DOHH2 (cell line): ENCODE data around the gene YIF1B.

ENCODE experiments used
- H3F3A ChIP-seq: fragments of 200-600 bp; sonication (generic), shearing (Covaris generic); 2 replicates; pipeline ENCODE4 v1.6.0; 2016; ENCODE audit warnings: antibody characterized with exemption, mild to moderate bottlenecking; ENCODE audit not compliant: control insufficient read depth, insufficient read depth
- H3K27ac ChIP-seq: fragments of 200-600 bp; sonication (generic); 2 replicates; pipeline ENCODE4 v1.5.1; 2014; ENCODE audit warnings: low read depth, mild to moderate bottlenecking, low read length, moderate library complexity
- H3K27me3 ChIP-seq: fragments of 200-600 bp; sonication (generic); 2 replicates; pipeline ENCODE4 v1.6.1; 2014; ENCODE audit warnings: mild to moderate bottlenecking, low read length, mixed read lengths; ENCODE audit not compliant: control insufficient read depth
- H3K36me3 ChIP-seq: fragments of 200-600 bp; sonication (generic); 2 replicates; pipeline ENCODE4 v1.6.1; 2014; ENCODE audit warnings: mild to moderate bottlenecking, low read length, moderate library complexity, mixed read lengths; ENCODE audit not compliant: control insufficient read depth
- H3K4me1 ChIP-seq: fragments of 200-600 bp; sonication (generic); 2 replicates; pipeline ENCODE4 v1.6.1; 2014; ENCODE audit warnings: mild to moderate bottlenecking, low read length, mixed read lengths; ENCODE audit not compliant: control insufficient read depth
- H3K4me2 ChIP-seq: fragments of 200-600 bp; sonication (generic); 2 replicates; pipeline ENCODE4 v1.6.0; 2014; ENCODE audit warnings: mild to moderate bottlenecking, low read length, moderate library complexity
- H3K4me3 ChIP-seq: fragments of 200-600 bp; sonication (generic); 2 replicates; pipeline ENCODE4 v1.5.1; 2014; ENCODE audit warnings: mild to moderate bottlenecking, low read length, mixed read lengths
- H3K79me2 ChIP-seq: fragments of 200-600 bp; sonication (generic); 2 replicates; pipeline ENCODE4 v1.6.1; 2014; ENCODE audit warnings: mild to moderate bottlenecking, low read length, mixed read lengths; ENCODE audit not compliant: control insufficient read depth
- H3K9me2 ChIP-seq: fragments of 200-600 bp; sonication (generic); replicated peaks from 2 replicates; pipeline ENCODE4 v1.6.1; 2014; ENCODE audit warnings: mild to moderate bottlenecking, low read length, mixed read lengths; ENCODE audit not compliant: control insufficient read depth
- H3K9me3 ChIP-seq: fragments of 200-600 bp; sonication (generic); 2 replicates; pipeline ENCODE4 v1.6.1; 2014; ENCODE audit warnings: antibody characterized with exemption, low read length, mixed read lengths; ENCODE audit not compliant: control insufficient read depth, insufficient read depth
- H4K20me1 ChIP-seq: fragments of 200-600 bp; sonication (generic); 2 replicates; pipeline ENCODE4 v1.6.0; 2014; ENCODE audit warnings: low read depth, mild to moderate bottlenecking, antibody characterized with exemption, low read length, moderate library complexity; ENCODE audit not compliant: control insufficient read depth, insufficient read depth
- EZH2phosphoT487 ChIP-seq: fragments of 200-600 bp; sonication (generic); IDR thresholded peaks from 2 replicates; pipeline ENCODE4 v1.6.1; 2017; ENCODE audit warnings: borderline replicate concordance, mild to moderate bottlenecking, antibody characterized with exemption, low read length, moderate library complexity, mixed read lengths
- TF ChIP-seq, protein P1 (sequence below): fragments of 200-600 bp; sonication (generic); IDR thresholded peaks from one replicate; pipeline ENCODE4 v1.5.1; 2014; ENCODE audit warnings: antibody characterized with exemption, mild to moderate bottlenecking, low read depth, low read length; ENCODE audit not compliant: poor library complexity, severe bottlenecking

Gene YIF1B

DNA sequence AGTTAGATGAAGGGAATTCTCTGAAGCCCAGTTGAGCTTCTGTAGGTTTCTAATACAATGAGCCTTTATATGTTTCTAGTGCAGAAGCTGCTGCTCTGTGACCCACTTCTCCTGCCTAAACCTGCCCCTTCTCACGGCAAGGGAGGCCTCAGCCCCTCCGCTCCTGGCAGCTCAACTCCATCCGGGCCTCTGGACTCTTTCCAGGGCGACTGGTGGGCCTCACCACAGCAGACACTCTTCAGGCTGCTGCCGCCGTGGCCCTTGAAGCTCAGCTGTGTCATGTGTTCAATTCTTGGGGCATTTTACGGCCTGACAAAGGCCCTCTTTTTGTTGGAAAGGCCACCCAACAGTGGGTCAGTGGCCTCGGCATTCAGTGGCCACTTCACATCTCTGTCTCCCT lies 21.7 kb downstream of the YIF1B start:
- Histone ChIP-seq H3K4me1 (no peaks in the 10 kb centered on the region), H3F3A (no peaks in the 10 kb centered on the region), H3K9me2 (no peaks in the 10 kb centered on the region), H3K4me3 (no peak overlapping the region), H3K9me3 (no peaks in the 10 kb centered on the region), H4K20me1 (no peaks in the 10 kb centered on the region), H3K36me3 (no peaks in the 10 kb centered on the region), H3K79me2 (no peaks in the 10 kb centered on the region), H3K27me3 (no peaks in the 10 kb centered on the region), H3K27ac (no peak overlapping the region), H3K4me2 (no peak overlapping the region)
- TF ChIP-seq EZH2phosphoT487 = no peak
- TF ChIP-seq, protein P1, sequence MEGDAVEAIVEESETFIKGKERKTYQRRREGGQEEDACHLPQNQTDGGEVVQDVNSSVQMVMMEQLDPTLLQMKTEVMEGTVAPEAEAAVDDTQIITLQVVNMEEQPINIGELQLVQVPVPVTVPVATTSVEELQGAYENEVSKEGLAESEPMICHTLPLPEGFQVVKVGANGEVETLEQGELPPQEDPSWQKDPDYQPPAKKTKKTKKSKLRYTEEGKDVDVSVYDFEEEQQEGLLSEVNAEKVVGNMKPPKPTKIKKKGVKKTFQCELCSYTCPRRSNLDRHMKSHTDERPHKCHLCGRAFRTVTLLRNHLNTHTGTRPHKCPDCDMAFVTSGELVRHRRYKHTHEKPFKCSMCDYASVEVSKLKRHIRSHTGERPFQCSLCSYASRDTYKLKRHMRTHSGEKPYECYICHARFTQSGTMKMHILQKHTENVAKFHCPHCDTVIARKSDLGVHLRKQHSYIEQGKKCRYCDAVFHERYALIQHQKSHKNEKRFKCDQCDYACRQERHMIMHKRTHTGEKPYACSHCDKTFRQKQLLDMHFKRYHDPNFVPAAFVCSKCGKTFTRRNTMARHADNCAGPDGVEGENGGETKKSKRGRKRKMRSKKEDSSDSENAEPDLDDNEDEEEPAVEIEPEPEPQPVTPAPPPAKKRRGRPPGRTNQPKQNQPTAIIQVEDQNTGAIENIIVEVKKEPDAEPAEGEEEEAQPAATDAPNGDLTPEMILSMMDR = no peak

DNA sequence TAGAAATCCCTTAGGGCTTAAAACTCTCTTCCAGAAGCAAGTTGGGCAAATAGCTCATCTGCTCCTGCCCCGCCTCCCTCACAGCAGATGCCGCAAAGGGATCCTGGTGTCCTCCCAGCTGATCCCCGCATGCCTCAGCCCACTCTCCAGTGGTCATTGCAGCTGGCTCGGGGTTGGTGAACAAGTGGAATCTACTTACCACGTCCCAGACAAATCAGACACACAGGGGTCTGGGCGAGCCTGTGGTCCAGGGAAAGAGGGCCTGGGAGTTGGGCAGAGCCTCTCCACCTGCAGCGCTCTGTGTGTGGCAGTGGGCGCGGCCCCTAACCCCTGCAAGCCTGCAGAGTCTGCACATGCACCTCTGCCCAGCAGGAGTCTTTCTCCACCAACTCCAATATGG lies 22.5 kb downstream of the YIF1B start:
- Histone ChIP-seq H3K36me3 (no peaks in the 10 kb centered on the region), H3K4me3 (no peak overlapping the region), H4K20me1 (no peaks in the 10 kb centered on the region), H3K9me2 (no peaks in the 10 kb centered on the region), H3K9me3 (no peaks in the 10 kb centered on the region), H3K27ac (no peak overlapping the region), H3K79me2 (no peaks in the 10 kb centered on the region), H3K27me3 (no peaks in the 10 kb centered on the region), H3K4me2 (no peak overlapping the region), H3F3A (no peaks in the 10 kb centered on the region), H3K4me1 (no peaks in the 10 kb centered on the region)
- no peak for TF ChIP-seq EZH2phosphoT487
- TF ChIP-seq, protein P1 = no peak

DNA sequence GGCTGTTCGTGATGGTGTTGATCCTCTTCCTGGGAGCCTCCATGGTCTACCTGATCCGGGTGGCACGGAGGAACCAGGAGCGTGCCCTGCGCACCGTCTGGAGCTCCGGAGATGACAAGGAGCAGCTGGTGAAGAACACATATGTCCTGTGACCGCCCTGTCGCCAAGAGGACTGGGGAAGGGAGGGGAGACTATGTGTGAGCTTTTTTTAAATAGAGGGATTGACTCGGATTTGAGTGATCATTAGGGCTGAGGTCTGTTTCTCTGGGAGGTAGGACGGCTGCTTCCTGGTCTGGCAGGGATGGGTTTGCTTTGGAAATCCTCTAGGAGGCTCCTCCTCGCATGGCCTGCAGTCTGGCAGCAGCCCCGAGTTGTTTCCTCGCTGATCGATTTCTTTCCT lies 23.9 kb downstream of the YIF1B start:
- Histone ChIP-seq H3K9me3 (no peaks in the 10 kb centered on the region), H3K4me2 (no peak overlapping the region), H3K27ac (no peak overlapping the region), H3K4me3 (no peak overlapping the region), H3F3A (no peaks in the 10 kb centered on the region), H3K9me2 (no peaks in the 10 kb centered on the region), H4K20me1 (no peaks in the 10 kb centered on the region), H3K79me2 (no peaks in the 10 kb centered on the region), H3K27me3 (no peaks in the 10 kb centered on the region), H3K4me1 (no peaks in the 10 kb centered on the region), H3K36me3 (no peaks in the 10 kb centered on the region)
- TF ChIP-seq, protein P1 = no peak
- TF ChIP-seq EZH2phosphoT487 = no peak

DNA sequence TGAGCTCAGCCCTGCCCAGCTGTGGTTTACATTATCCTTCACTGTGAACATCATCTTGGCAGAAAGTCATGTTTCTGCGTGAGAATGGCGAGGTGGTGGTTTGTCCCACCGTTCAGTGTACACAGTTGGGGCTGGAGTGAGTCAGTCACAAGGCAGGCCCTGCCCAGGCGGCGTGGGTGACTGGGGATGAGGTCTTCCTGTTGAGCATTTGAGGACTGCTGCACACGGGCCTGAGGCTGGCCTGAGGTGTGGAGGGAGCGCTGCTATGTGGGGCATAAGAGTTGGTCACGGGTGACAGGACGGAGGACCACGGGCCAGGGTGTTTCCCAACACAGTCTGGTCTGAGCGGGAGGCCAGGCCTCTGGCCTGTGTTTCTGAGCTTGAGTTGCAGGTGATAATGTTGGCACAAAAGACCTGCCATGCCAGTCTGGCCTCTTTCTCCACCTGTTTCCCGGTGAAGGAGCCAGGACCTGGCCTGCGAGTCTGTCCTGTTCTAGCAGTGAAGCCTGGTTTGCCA lies 25.1 kb downstream of the YIF1B start:
- H3K4me1 ChIP-seq = no peaks in the 10 kb centered on the region
- H3K9me3 ChIP-seq = no peaks in the 10 kb centered on the region
- no peak overlapping the region for H3K27ac ChIP-seq
- H3K4me2 ChIP-seq = no peak overlapping the region
- no peaks in the 10 kb centered on the region for H3K9me2 ChIP-seq
- no peaks in the 10 kb centered on the region for H3F3A ChIP-seq
- no peaks in the 10 kb centered on the region for H4K20me1 ChIP-seq
- H3K4me3 ChIP-seq = no peak overlapping the region
- no peaks in the 10 kb centered on the region for H3K27me3 ChIP-seq
- H3K36me3 ChIP-seq = no peaks in the 10 kb centered on the region
- TF ChIP-seq, protein P1 = no peak
- no peak for TF ChIP-seq EZH2phosphoT487
- H3K79me2 ChIP-seq = no peaks in the 10 kb centered on the region
